ENCODE results near the gene GANC.

- TF ChIP-seq CTCF (IDR thresholded peaks at IDR 0.05; ENCODE audit: low read depth, low read length) = no peak
- no peak for TF ChIP-seq MAX (IDR thresholded peaks at IDR 0.05; ENCODE audit: low read depth, low read length)
- no peak for TF ChIP-seq POLR2A (IDR thresholded peaks at IDR 0.05; ENCODE audit: extremely low read depth, insufficient read length)
Measured at GRCh38 chr15:42344763-42345162, 71.8 kb downstream of the GANC start.
